ENCODE measurements around the gene OR52N2. TPM values are rescaled to one million over a fixed set of nuclear protein-coding genes. Genes with fewer than 3 reads are reported as not detected.

The OR52N2 gene
- total RNA-seq, 4 donors from 2014 or later: not detected

GRCh38 chr11:5831196-5831829, 22.6 kb downstream of the OR52N2 start:
- H3K36me3 ChIP-seq: no peaks in the 10 kb centered on the region
- intact Hi-C loops (cut with DNase I; ENCODE audit: low total_unique reads): no loop called here
- in situ Hi-C loops (cut with MboI; ENCODE audit: low pct_ligation_motif_present in 1 of 4, low pct_unique_long_range_greater_than_20kb in 1 of 4, low sequenced_read_pairs in 3 of 4): no loop called here
- H3K27ac ChIP-seq: no peak overlapping the region
- H3K27me3 ChIP-seq: no peaks in the 10 kb centered on the region
- H3K4me3 ChIP-seq: no peak overlapping the region
- H3K9me3 ChIP-seq: no peaks in the 10 kb centered on the region
- DNase-seq: no peak
- 67 to 82% methylated on average over 3 to 6 of the region's 6 CpGs for WGBS, 2 donors (ENCODE audit: low coverage in 1 of 2)
- no peaks in the 10 kb centered on the region for H3K4me1 ChIP-seq
- TF ChIP-seq POLR2A (IDR thresholded peaks at IDR 0.05) (no peak), CTCF (IDR thresholded peaks at IDR 0.05) (no peak), POLR2AphosphoS5 (IDR thresholded peaks at IDR 0.05) (no peak), EP300 (IDR thresholded peaks at IDR 0.05; ENCODE audit: low read depth) (no peak)

DNA sequence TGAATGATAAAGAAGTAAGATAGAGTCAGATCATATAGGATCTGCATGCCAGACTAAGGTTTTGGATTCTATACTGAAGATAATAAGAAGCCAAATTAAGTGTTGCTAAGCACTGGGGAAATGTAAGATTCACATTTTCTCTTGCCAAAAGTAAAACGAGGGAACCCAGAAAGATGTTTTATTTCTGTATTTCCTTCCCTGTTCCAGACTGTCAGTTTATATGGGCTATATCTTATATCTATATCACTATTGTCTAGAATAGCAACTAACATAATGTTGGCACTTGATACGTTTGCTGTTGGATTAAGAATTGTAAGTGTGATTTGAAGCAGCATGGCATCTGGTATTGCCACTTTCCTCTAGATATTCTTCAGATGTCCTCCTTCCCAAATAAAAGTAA, 24.7 kb downstream of the OR52N2 start:
- TF ChIP-seq EP300 (IDR thresholded peaks at IDR 0.05; ENCODE audit: low read depth): no peak
- no peak for TF ChIP-seq CTCF (IDR thresholded peaks at IDR 0.05)
- TF ChIP-seq POLR2AphosphoS5 (IDR thresholded peaks at IDR 0.05): no peak
- TF ChIP-seq POLR2A (IDR thresholded peaks at IDR 0.05): no peak
- in situ Hi-C loops (cut with MboI; ENCODE audit: low pct_ligation_motif_present in 1 of 4, low pct_unique_long_range_greater_than_20kb in 1 of 4, low sequenced_read_pairs in 3 of 4) (no loop called here), intact Hi-C loops (cut with DNase I; ENCODE audit: low total_unique reads) (no loop called here)
- Histone ChIP-seq H3K36me3 (no peaks in the 10 kb centered on the region), H3K9me3 (no peaks in the 10 kb centered on the region), H3K27ac (no peak overlapping the region), H3K27me3 (no peaks in the 10 kb centered on the region), H3K4me1 (no peaks in the 10 kb centered on the region), H3K4me3 (no peak overlapping the region)
- WGBS, 2 donors (ENCODE audit: low coverage in 1 of 2): 25 to 33% methylated on average over 2 of the region's 2 CpGs
- DNase-seq: no peak

- no peak for TF ChIP-seq EP300 (IDR thresholded peaks at IDR 0.05; ENCODE audit: low read depth)
- no peaks in the 10 kb centered on the region for H3K9me3 ChIP-seq
- no peaks in the 10 kb centered on the region for H3K4me1 ChIP-seq
- in situ Hi-C loops (cut with MboI; ENCODE audit: low pct_ligation_motif_present in 1 of 4, low pct_unique_long_range_greater_than_20kb in 1 of 4, low sequenced_read_pairs in 3 of 4) (no loop called here), intact Hi-C loops (cut with DNase I; ENCODE audit: low total_unique reads) (no loop called here)
- 75 to 97% methylated on average over 2 of the region's 2 CpGs for WGBS, 2 donors (ENCODE audit: low coverage in 1 of 2)
- DNase-seq: no peak
- no peaks in the 10 kb centered on the region for H3K36me3 ChIP-seq
- H3K27ac ChIP-seq: no peak overlapping the region
- no peak overlapping the region for H3K4me3 ChIP-seq
- no peaks in the 10 kb centered on the region for H3K27me3 ChIP-seq
Measured at GRCh38 chr11:5837695-5838094, 29.0 kb downstream of the OR52N2 start.

- TF ChIP-seq CTCF (IDR thresholded peaks at IDR 0.05) (no peak), EP300 (IDR thresholded peaks at IDR 0.05; ENCODE audit: low read depth) (no peak), POLR2AphosphoS5 (IDR thresholded peaks at IDR 0.05) (no peak), POLR2A (IDR thresholded peaks at IDR 0.05) (no peak)
- intact Hi-C loops (cut with DNase I; ENCODE audit: low total_unique reads): no loop called here
Measured at GRCh38 chr11:5841797-5842196, 33.1 kb downstream of the OR52N2 start, which contains the start of gene OR52E6. TSS of gene OR52E6 (minus strand) at chr11:5841897. CDS start at chr11:5841897, 0 bp downstream.

DNA sequence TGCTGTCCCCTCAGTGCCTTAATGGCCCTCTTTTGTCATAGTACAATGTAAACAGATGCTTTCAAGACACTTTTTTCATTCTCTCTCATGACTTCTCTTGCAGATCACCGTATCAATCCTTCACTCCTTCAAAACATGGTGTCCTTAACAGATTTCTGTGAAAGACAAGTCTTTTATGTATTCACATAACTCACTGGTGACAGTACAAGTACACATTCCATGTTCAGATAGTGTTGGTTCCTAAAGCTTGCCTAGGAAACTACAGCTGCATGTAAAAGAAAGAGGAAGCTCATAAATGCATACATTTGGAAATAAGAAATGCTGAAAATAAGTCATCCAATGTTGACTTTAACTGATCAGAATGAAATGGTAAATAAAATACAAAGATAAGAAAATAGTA, 38.0 kb downstream of the OR52N2 start:
- Histone ChIP-seq H3K4me3 (no peak overlapping the region), H3K4me1 (no peaks in the 10 kb centered on the region), H3K9me3 (no peaks in the 10 kb centered on the region), H3K27ac (no peak overlapping the region), H3K27me3 (no peaks in the 10 kb centered on the region), H3K36me3 (no peaks in the 10 kb centered on the region)
- 25 to 56% methylated on average over 1 of the region's 1 CpG for WGBS, 2 donors (ENCODE audit: low coverage in 1 of 2)
- no peak for DNase-seq
- TF ChIP-seq EP300 (IDR thresholded peaks at IDR 0.05; ENCODE audit: low read depth): no peak
- no peak for TF ChIP-seq CTCF (IDR thresholded peaks at IDR 0.05)
- no peak for TF ChIP-seq POLR2AphosphoS5 (IDR thresholded peaks at IDR 0.05)
- TF ChIP-seq POLR2A (IDR thresholded peaks at IDR 0.05): no peak
- intact Hi-C loops (cut with DNase I; ENCODE audit: low total_unique reads): no loop called here
- in situ Hi-C loops (cut with MboI; ENCODE audit: low pct_ligation_motif_present in 1 of 4, low pct_unique_long_range_greater_than_20kb in 1 of 4, low sequenced_read_pairs in 3 of 4): no loop called here

More at GRCh38 chr11:5841797-5842196, 33.1 kb downstream of the OR52N2 start, which contains the start of gene OR52E6:
- no peaks in the 10 kb centered on the region for H3K4me1 ChIP-seq
- H3K9me3 ChIP-seq: no peaks in the 10 kb centered on the region
- H3K27me3 ChIP-seq: no peaks in the 10 kb centered on the region
- no peak for DNase-seq
- H3K4me3 ChIP-seq: no peak within 1 kb of the TSS
- 50 to 60% methylated on average over 1 of the region's 1 CpG for WGBS, 2 donors (ENCODE audit: low coverage in 1 of 2)
- no peak within 1 kb of the TSS for H3K27ac ChIP-seq
- H3K36me3 ChIP-seq: no peaks in the 10 kb centered on the region
- in situ Hi-C loops (cut with MboI; ENCODE audit: low pct_ligation_motif_present in 1 of 4, low pct_unique_long_range_greater_than_20kb in 1 of 4, low sequenced_read_pairs in 3 of 4): no loop called here

All from transverse colon (tissue), 4 donors.